DMS79 treated with DMSO at 0.1 percent for 48 hours (cell line): Measurements from ENCODE around the gene CELSR3.

ENCODE experiments used
- DNase-seq: peaks from one replicate; lab custom pipeline; 2025; lab: John Stamatoyannopoulos, UW

The CELSR3 gene, protein sequence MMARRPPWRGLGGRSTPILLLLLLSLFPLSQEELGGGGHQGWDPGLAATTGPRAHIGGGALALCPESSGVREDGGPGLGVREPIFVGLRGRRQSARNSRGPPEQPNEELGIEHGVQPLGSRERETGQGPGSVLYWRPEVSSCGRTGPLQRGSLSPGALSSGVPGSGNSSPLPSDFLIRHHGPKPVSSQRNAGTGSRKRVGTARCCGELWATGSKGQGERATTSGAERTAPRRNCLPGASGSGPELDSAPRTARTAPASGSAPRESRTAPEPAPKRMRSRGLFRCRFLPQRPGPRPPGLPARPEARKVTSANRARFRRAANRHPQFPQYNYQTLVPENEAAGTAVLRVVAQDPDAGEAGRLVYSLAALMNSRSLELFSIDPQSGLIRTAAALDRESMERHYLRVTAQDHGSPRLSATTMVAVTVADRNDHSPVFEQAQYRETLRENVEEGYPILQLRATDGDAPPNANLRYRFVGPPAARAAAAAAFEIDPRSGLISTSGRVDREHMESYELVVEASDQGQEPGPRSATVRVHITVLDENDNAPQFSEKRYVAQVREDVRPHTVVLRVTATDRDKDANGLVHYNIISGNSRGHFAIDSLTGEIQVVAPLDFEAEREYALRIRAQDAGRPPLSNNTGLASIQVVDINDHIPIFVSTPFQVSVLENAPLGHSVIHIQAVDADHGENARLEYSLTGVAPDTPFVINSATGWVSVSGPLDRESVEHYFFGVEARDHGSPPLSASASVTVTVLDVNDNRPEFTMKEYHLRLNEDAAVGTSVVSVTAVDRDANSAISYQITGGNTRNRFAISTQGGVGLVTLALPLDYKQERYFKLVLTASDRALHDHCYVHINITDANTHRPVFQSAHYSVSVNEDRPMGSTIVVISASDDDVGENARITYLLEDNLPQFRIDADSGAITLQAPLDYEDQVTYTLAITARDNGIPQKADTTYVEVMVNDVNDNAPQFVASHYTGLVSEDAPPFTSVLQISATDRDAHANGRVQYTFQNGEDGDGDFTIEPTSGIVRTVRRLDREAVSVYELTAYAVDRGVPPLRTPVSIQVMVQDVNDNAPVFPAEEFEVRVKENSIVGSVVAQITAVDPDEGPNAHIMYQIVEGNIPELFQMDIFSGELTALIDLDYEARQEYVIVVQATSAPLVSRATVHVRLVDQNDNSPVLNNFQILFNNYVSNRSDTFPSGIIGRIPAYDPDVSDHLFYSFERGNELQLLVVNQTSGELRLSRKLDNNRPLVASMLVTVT (N-terminal part only)

DNA sequence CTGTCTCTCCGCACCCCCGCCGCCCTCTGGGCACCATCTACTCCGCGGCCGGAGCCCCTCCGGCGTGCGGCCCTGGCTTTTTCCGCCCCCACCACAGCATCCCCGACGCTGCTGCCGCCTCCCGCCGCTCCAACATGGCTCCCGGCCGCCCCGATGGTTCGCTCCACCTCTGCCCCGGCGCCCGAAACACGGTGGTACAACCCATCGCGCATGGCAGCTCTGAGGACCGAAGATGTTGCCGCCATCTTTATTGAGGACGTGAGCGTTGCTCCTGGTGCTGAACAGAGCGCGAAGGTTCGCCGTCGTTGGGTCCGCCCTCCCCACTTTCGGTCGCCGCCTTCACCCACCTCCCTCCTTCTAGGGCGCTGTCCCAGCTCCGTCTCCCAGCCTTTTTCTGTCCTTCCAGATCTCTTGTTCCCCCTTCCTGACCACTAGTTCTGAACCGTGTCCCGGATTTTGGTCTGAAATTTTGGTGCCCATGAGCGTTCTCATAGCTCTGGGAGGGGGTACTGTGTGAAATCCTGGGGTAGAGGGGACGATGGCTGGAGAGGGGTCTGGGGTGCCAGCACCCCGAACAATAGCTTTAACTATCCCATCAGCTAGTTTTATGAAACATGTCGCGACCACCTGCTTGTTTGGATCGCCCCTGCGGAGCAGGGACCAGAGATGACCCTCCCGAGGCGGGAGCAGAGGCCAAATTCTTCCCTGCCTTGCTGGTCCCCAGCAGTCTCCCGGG is at the start of gene CELSR3:
Gene CELSR3, minus strand, starts transcription at position 134 of the 736 bp plus-strand sequence. CDS start 252 bp downstream, outside the sequence.
- peak; percentile 56 for DNase-seq

DNA sequence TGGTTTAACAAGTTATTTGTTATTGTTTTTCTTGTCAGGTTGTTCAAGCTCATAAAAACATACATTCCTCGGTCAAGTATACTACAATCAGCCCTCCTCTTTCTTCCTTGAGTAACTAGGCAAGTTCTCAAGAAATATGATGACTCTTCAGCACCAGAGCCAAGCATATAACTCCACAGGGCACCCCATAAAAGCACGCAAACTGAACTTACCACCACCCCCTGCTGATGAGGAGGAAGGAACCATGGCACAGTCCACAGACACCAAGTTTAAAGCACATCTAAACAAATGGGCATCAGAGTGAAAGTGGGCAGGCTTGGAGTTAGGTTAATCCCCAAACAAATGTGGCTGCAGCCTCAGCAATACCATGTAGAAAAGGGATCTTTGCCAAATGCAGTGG is 49.0 kb upstream of the CELSR3 start:
- peak; percentile 33 for DNase-seq

DNA sequence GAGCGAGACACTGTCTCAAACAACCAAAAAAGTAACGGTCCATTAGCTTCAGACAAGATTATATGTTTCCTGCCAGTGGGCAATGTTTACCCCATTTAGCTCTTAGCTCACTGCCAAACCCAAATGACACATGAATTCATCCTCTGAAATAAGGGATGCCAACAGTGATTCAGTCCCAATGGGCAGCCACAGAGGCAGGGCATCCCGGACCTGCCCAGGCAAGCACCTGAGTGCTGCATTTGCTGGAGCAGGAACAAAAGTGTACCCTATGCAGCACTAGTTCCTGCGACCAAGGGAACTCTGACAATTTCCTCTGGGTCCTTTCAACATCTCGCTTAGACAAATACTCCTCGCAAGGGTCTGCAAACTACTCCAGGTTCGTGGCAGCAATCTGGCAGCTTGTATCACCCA is 46.4 kb upstream of the CELSR3 start:
- no peak for DNase-seq

DNA sequence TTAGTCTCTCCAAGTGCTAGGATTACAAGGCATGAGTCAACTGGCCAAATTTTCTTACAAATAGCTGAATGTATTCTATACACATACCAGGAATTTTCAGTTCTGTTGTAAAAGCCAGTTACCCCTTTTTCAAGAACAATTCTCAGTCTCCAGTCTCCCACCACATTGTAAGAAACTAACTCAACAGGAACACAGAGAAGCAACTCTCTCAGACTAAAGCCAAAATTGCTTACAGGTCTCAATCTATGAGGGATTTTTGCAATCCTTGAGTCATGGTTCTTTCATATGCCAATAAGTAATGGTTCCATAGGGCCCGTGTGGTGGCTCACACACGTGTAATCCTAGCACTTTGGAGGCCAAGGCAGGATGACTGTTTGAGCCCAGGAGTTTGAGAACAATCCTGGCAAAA is 45.8 kb upstream of the CELSR3 start:
- no peak for DNase-seq

DNA sequence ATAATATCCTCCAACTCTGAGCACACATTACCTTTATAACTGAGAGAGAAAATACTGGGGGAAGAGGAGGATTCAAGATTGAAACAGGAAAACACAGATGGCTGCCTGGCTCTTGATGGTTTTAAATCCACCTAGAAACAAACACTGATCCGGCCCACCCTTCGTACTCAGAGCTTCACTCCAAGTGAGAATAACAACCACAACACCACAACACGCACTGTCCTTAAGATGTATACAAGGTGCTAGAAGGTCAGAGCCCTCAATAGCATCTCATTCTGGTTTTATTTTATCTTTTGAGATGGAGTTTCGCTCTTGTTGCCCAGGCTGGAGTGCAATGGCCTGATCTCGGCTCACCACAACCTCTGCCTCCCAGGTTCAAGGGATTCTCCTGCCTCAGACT is 44.5 kb upstream of the CELSR3 start:
- no peak for DNase-seq

DNA sequence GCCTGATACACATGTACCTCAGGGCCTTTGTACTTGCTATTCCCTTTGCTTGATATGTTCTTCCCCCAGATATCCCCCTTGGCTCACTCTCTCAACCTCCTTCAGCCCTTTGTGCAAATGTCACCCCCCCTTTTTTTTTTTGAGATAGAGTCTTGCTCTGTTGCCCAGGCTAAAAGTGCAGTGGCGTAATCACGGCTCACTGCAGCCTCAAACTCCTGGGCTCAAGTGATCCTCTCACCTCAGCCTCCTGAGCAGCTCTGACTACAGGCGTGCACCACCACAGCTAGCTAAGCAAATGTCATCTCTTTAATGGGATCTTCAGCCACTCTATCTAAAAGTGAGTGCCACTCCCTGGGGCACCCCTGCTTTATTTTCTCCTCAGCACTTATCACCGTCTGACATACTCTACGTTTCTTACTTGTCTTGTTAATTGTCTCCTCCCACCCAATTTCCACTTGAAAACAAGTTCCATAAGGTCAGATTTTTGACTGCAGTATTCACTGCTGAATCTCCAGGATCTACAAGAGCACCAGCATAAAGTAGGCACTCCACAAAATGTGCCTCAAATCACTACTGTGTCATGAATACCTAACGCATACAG is 39.7 kb upstream of the CELSR3 start:
- no peak for DNase-seq

DNA sequence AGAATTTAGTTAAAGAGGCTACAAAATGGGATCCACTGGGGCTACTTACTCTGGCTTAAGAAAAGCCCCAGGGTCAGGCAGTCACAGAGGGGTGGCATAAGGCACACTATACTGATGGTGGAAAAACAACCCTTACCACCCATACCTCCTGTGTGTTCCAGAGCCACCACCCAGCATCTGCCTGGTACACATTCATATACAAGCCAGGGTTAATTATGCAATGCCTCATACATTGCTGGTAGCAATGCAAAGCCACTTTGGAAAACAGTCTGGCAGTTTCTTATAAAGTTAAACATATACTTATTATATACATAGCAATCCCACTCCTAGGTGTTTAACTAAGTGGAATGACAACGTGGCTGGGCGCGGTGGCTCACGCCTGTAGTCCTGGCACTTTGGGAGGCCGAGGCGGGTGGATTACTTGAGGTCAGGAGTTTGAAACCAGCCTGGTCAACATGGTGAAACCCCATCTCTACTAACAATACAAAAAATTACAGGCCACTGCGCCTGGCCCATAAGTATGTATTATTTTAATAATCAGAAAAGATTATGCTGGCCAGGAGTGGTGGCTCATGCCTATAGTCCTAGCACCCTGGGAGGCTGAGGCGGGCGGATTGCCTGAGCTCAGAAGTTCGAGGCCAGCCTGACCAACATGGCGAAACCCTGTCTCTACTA is 38.2 kb upstream of the CELSR3 start:
- no peak for DNase-seq

DNA sequence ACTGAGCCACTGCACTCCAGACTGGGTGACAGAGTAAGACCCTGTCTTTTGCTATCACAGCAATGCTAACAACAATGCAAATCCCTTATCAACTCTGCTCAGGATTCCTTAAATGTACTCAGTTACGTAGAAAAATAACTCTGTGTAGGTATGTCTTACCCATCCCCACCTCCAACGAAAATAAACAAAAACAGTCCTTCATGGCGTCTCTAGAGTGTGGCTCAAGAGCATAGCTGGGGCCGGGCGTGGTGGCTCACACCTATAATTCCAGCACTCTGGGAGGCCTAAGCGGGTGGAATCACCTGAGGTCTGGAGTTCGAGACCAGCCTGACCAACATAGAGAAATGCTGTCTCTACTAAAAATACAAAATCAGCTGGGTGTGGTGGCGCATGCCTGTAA is 36.2 kb upstream of the CELSR3 start:
- DNase-seq = no peak

DNA sequence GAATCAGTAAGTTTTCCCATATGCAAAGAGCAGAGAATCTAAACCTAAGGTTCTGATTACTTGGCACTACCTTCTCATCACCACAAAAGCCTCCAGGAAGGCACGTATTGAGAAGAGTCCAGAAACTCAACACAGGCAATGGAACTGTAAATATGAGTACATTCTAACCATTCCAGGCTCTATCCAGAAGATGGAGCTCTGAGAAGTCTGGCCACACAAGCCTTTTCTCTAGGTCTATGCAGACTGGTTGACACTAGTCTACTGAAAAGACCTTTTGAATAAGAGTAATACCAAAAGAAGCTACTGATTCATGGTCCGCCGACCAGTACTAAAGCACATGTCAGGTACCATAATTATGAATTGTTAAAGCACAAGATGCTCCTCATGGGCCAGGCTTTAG is 35.3 kb upstream of the CELSR3 start:
- no peak for DNase-seq

DNA sequence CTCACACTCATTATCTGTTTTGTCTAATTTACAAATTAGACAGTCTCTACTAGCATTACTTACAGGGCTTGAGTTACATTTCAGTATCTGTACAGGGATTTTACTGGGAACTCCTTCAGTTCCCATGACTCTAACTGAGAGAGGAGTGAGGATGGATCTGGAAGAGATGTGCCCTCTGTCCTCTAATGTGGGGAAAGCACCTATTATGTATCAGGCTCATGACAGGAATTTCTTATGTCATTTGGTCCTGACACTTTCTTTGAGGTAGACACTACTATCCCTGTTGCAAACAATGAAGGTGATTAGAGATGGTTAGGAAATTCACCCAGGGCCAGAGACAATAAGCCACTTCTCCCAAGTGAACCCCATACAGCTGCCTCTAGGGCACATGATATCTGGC is 33.9 kb upstream of the CELSR3 start:
- DNase-seq = no peak

DNA sequence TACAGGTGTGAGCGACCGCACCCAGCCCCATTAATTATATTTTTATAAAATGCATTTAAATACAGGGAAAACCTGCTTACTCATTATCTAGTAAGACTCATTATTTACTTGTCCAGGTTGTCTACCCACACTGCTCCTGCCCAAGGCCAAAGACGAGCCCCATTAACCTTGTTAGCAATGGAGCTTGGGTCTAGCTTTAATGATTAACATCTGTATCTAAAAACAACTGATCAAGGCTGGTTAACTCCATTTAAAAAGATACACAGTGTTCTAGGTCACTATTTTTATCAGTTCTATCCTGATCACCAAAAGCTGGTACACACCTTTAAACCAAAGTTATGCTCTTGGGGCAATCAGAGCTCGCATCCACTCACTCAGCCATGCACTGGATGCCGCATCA is 33.5 kb upstream of the CELSR3 start:
- DNase-seq = no peak

DNA sequence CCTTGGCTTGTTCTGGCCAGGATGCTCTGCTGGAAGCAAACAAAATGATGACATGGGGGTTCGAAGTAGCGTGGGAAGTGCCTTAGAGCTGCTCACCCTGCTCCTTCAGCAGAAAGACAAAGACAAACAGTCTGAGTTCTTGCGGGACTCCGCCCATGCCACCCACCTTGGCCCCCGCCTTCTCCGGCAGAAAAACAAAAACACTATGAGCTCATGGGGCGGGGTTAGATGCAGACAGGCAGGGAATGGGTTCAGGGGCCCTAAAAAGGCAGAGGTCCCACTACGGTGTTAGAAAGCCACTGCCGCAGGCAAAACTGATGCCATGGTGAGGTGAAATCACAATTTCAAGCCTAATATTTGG is 32.7 kb upstream of the CELSR3 start:
- no peak for DNase-seq

DNA sequence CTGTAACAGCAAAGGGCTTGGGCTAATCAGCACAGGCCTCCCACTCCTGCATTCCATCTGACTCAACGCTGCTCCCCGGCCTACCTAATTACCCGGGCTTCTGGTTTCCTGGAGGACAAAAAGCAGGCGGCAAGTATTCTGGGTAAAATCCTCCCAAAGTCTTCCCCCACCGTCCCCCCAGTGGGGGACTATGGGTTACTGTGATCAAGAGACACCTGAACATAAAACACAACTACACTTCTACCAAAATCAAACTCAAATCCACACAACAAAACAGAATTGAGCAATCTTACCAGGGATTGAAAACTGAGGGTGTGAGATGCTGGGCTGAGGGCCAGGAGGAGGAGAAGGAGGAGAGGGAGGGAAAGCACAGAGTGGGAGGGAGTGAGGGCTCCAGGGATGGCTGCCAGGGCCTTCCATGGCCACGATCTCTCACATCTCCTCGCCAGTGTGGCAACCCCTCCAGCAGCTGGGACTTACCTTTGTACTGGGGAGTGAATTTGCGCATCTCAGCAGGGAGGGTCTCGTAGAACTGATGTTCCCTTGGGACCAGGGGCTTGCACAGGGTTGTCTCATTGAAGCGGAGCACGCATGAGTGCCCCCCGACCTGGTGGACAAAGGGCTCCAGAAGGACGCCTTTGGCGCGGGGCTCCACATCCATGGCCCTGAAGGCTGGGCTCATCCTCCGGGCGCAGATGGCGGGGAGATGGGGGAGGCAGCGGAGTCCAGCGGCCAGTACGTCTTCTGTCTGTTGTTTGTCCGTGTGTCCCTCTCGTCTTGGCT is 32.1 kb upstream of the CELSR3 start:
- DNase-seq = no peak

DNA sequence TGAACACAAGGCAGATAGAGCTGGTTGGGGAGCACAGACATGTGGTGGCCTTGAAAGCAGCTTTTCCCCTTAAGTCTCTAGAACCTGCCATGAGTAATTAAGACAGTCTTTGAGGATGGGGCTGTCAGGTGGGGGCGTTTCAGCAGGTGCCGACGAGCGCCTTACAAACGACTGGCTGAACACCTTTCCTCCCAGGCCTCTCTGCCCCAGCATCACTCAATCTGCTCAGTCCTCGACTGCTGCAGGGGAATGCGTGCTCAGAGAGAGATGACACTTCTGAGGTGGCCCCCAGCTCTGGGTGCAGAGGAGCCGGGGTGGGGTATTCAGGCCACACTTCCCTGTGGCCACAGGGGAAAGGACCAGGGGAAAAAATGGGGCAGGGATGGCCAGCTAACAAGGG is 31.1 kb upstream of the CELSR3 start:
- no peak for DNase-seq

DNA sequence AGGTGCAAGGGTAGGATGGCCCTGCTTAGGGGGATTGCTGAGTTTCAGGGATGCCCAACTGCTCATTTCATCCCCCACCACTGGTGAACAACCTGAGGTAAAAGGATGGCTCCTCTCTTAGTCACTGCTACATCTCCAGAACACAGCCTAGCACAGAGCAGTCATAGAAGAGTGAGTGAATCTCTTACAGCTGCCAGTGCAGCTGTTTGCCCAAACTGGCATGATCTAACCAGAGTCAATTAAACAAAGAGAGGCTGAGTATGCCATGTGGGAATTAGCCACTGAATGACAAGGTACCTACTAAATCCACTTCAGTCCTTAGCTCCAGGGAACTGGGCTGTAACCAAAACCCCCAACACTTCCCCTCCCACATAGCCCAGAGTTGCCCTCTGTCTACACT is 29.9 kb upstream of the CELSR3 start:
- DNase-seq = no peak

DNA sequence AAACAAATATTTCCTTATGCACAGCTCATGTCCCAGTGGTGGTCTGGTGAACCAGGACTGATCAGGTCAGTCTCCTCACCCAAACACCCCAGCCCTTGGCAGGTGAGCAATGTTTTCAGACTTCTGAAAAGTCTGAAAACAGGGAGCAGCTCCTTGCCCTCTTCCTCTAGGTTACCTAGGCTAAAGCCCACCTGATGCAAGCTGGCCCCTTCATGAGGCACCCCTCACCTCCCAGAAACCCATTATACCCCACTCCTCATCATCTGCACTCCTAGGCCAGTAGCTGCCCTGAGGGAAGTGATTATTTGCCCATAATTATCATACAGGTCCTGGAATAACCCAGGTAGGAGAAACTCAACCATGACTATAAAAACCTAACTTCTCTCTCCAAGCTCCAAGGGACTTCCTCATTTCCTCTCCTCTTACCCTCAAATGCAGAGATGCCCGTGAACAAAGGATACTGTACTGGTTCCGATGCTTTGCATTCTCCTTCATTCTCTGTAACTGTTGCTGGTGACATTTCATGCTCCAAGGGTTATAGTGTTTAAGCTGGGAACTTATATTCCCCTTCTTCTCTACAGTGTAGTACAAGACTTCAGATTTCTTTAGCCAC is 28.3 kb upstream of the CELSR3 start:
- DNase-seq = no peak

DNA sequence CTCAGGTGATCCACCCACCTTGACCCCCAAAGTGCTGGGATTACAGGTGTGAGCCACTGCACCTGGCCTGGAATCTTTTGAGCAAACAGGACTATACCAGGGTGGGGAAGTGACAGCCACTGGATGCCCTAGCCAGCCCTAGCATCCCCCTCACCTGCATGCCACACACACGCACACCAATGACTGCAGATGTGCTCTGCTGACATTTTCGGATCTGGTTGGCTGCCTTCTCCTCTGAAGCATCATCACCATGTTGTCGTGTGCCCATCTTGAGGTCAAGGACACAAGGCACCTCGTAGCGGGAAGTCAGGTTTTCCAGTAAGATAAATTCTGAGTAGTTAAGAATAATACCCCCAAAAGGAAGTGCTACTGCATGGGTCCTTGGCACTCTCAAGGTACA is 26.7 kb upstream of the CELSR3 start:
- no peak for DNase-seq

DNA sequence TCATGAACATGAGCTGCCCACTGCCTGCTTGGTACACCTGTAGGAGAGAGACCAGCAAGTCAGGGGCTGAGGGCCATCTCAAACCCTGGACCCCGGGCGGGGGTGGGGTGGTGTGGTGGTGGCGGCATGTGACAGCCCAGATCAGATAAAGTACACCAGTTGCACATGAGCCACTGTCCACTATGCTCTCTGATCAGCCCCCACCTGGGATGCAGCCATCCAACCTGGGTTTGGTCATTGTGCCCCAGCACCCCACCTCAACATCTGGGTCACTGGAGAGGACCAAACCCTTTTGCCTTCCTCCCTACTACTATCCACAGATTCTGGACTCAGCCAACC is 26.0 kb upstream of the CELSR3 start:
- no peak for DNase-seq

DNA sequence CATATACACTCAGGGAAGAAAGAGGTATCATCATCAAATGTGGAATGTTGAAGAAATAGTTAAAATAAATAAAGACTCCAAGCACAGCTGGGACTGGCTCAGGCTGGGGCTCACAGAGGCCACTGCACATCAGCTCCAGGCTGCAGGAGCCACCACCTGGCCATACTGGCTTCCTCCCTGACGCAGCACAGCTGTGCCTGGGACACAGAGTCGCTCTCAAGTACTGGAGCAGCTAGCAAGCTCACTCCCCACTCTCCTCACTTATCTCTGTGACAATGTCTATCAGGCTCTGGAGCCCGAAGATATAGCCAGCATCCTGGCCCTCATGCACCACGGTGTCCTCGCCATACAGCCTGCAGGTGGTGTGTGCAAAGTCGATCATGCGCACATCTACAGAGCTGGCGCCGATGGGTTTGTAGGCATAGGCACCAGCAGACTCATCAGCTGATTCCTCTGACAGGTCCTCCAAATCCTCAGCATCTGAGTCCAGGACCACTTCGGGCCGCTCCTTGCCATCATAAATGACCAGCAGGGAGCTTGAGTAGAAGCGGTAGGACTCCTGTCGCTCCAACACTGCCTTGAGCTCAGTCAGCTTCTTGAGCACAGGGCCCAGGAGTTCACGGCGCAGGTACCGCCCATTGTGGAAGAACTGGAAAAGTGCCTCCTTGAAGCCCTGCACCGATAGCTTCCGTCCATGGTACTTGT is 25.5 kb upstream of the CELSR3 start:
- DNase-seq = no peak
